HepG2 (cell line): ENCODE results near the gene MFAP1. TPM values are rescaled to one million over a fixed set of nuclear protein-coding genes. Genes with fewer than 3 reads are reported as not detected.

Experiments used
- ATAC-seq: fragments of 200-7000 bp; cut with Tn5 transposase; 3 replicates; pipeline ENCODE4 v1.9.1; 2020; ENCODE audit warnings: mild to moderate bottlenecking, moderate library complexity
- BruUV-seq: library from RNA; stranded (reverse); fragments of 400-500 nt; replicated peaks from 2 replicates; lab custom pipeline; 2021; lab: Mats Ljungman, UMichigan
- CTCF ChIA-PET: fragments of 300-600 bp; formaldehyde crosslinking; extraction: SDS; loops from one replicate; lab custom pipeline; 2021; ENCODE audit warnings: low total read pairs, inconsistent platforms, low intra/inter-chr PET ratio; lab: Yijun Ruan, JAX
- POLR2A ChIA-PET: fragments of 350-600 bp; sonication (Branson Sonifier 250); formaldehyde crosslinking; loops from one replicate; lab custom pipeline; 2020; ENCODE audit warnings: antibody characterized with exemption, inconsistent platforms; lab: Yijun Ruan, JAX
- DNase-seq: peaks from one replicate; pipeline ENCODE4 v3.0.0-alpha.2; 2015; ENCODE audit warnings: low spot score
- FAIRE-seq: peaks from 3 replicates; lab custom pipeline; 2011; peaks lifted over from hg19 to GRCh38; lab: Jason Lieb, UNC
- H2AFZ ChIP-seq: one replicate; pipeline ENCODE4 v1.6.1; 2011; ENCODE audit warnings: low read length, inconsistent platforms
- H3K27ac ChIP-seq: fragments of 300-600 bp; 3 replicates; pipeline ENCODE4 v1.8.0; 2011; ENCODE audit warnings: mixed run types, mild to moderate bottlenecking, mixed read lengths, low read length, inconsistent platforms; ENCODE audit not compliant: insufficient read depth; ENCODE audit errors: extremely low read length
- H3K27me3 ChIP-seq, 2 experiments: fragments of 200-600 bp in 1 of 2; 2 replicates in 1 of 2; 3 replicates in 1 of 2; pipeline versions ENCODE4 v1.6.0 to v1.8.0; 2011; ENCODE audit warnings: low read length in 2 of 2, mild to moderate bottlenecking in 2 of 2, moderate library complexity in 2 of 2, inconsistent platforms in 1 of 2; ENCODE audit not compliant: insufficient read depth in 2 of 2, control insufficient read depth in 1 of 2
- H3K36me3 ChIP-seq, 2 experiments: fragments of 200-600 bp in 1 of 2; replicated peaks in 1 of 2; 2 replicates in 1 of 2; 3 replicates in 1 of 2; pipeline versions ENCODE4 v1.5.1 to v1.8.0; 2011; ENCODE audit warnings: low read length in 2 of 2, inconsistent platforms in 1 of 2; ENCODE audit not compliant: insufficient read depth in 2 of 2, control insufficient read depth in 1 of 2
- H3K4me1 ChIP-seq: 2 replicates; pipeline ENCODE4 v1.5.1; 2012; ENCODE audit warnings: low read length, inconsistent platforms; ENCODE audit not compliant: insufficient read depth
- H3K4me2 ChIP-seq: 2 replicates; pipeline ENCODE4 v1.6.0; 2011; ENCODE audit warnings: low read depth, low read length, inconsistent platforms
- H3K4me3 ChIP-seq, 3 experiments: fragments of 200-600 bp in 1 of 3; sonication (generic), shearing (Covaris generic) in 1 of 3; replicated peaks in 1 of 3; 2 replicates each; pipeline ENCODE4 v1.5.1; 2011 to 2016; ENCODE audit warnings: low read length in 3 of 3, inconsistent platforms in 2 of 3, low read depth in 2 of 3, mild to moderate bottlenecking in 2 of 3, control low read depth in 1 of 3, mixed read lengths in 1 of 3; ENCODE audit not compliant: insufficient read depth in 1 of 3
- H3K79me2 ChIP-seq: one replicate; pipeline ENCODE4 v1.6.1; 2011; ENCODE audit warnings: low read length, inconsistent platforms; ENCODE audit not compliant: insufficient read depth
- H3K9ac ChIP-seq: 2 replicates; pipeline ENCODE4 v1.6.0; 2011; ENCODE audit warnings: mild to moderate bottlenecking, low read depth, low read length, inconsistent platforms; ENCODE audit not compliant: insufficient read depth
- H3K9me3 ChIP-seq: 2 replicates; pipeline ENCODE4 v1.5.1; 2012; ENCODE audit warnings: mild to moderate bottlenecking, low read length
- H4K20me1 ChIP-seq: 2 replicates; pipeline ENCODE4 v1.6.0; 2011; ENCODE audit warnings: inconsistent platforms, mild to moderate bottlenecking, low read length, moderate library complexity; ENCODE audit not compliant: insufficient read depth
- KAT7 ChIP-seq: IDR thresholded peaks from 2 replicates; pipeline ENCODE4 v1.6.1; 2018; ENCODE audit warnings: borderline replicate concordance, missing compliant biosample characterization
- MEIS2 ChIP-seq: sonication (generic); formaldehyde crosslinking; IDR thresholded peaks from 2 replicates; pipeline ENCODE4 v1.9.0; 2021; ENCODE audit warnings: mild to moderate bottlenecking, missing genetic modification reagents
- PLRG1 ChIP-seq: fragments of 450-650 bp; conservative IDR thresholded peaks from 2 replicates; pipeline ENCODE4 v1.6.1; 2016
- PRPF4 ChIP-seq: fragments of 200-400 bp; formaldehyde crosslinking; IDR thresholded peaks from 2 replicates; pipeline ENCODE4 v1.6.1; 2016; ENCODE audit warnings: low read length, low read depth; ENCODE audit not compliant: poor library complexity, severe bottlenecking
- SRSF4 ChIP-seq: fragments of 200-400 bp; formaldehyde crosslinking; IDR thresholded peaks from one replicate; pipeline ENCODE4 v1.6.1; 2018; ENCODE audit warnings: mild to moderate bottlenecking, low read depth, low read length, moderate library complexity; ENCODE audit not compliant: poor library complexity, severe bottlenecking
- TAF15 ChIP-seq: fragments of 200-400 bp; formaldehyde crosslinking; IDR thresholded peaks from one replicate; pipeline ENCODE4 v1.6.1; 2018; ENCODE audit warnings: mild to moderate bottlenecking, low read depth, low read length; ENCODE audit not compliant: poor library complexity, severe bottlenecking
- TEAD2 ChIP-seq: sonication (generic); formaldehyde crosslinking; IDR thresholded peaks from 2 replicates; pipeline ENCODE4 v1.9.0; 2021; ENCODE audit warnings: missing genetic modification reagents
- TOPORS ChIP-seq: sonication (generic); formaldehyde crosslinking; IDR thresholded peaks from 2 replicates; pipeline ENCODE4 v1.8.0; 2023; ENCODE audit warnings: mild to moderate bottlenecking, missing genetic modification reagents
- ZBTB7B ChIP-seq: sonication (generic); formaldehyde crosslinking; IDR thresholded peaks from 2 replicates; pipeline ENCODE4 v1.4.0; 2020; ENCODE audit warnings: missing genetic modification reagents
- ZNF367 ChIP-seq: sonication (generic); formaldehyde crosslinking; IDR thresholded peaks from 2 replicates; pipeline ENCODE4 v1.4.0; 2020; ENCODE audit warnings: missing genetic modification reagents, borderline replicate concordance
- ZNF549 ChIP-seq: sonication (generic); formaldehyde crosslinking; IDR thresholded peaks from 2 replicates; pipeline ENCODE4 v1.5.0; 2020; ENCODE audit warnings: missing genetic modification reagents
- ZNF703 ChIP-seq: sonication (generic); formaldehyde crosslinking; IDR thresholded peaks from 2 replicates; pipeline ENCODE4 v1.5.1; 2020; ENCODE audit warnings: missing genetic modification reagents, mild to moderate bottlenecking, moderate library complexity, borderline replicate concordance
- ZNF782 ChIP-seq: sonication (generic); formaldehyde crosslinking; IDR thresholded peaks from 2 replicates; pipeline ENCODE4 v1.4.0; 2020; ENCODE audit warnings: missing genetic modification reagents, mild to moderate bottlenecking, borderline replicate concordance
- WGBS: methylation state at CpG from one replicate; pipeline ENCODE4 v1.1.6; 2017; ENCODE audit warnings: low lambda C conversion rate; 5-methylcytosine and 5-hydroxymethylcytosine counted together
- in situ Hi-C: cut with HindIII; loops from 2 replicates; pipeline ENCODE4 v1.10.0; 2017; ENCODE audit warnings: low pct_unique_long_range_greater_than_20kb; ENCODE audit not compliant: extremely low pct_ligation_motif_present
- intact Hi-C: fragments of 100-400 bp; cut with micrococcal nuclease; formaldehyde crosslinking; loops from one replicate; pipeline ENCODE4 v1.10.0; 2022; ENCODE audit not compliant: unreplicated experiment
- polyA plus RNA-seq, 8 experiments: library from polyadenylated mRNA; depleted of rRNA in 3 of 8; stranded (reverse) in 7 of 8; unstranded in 1 of 8; fragments of >200 nt; fragmentation: Illumina TruSeq in 4 of 8; extraction: Trizol in 4 of 8; gene quantifications; 2 replicates each; pipeline versions ENCODE4 v1.2.1 to v1.2.3, GENCODE V29; 2011 to 2016; ENCODE audit warnings: low read depth in 4 of 8, missing spikeins in 1 of 8, mixed read lengths in 1 of 8; ENCODE audit not compliant: insufficient read depth in 1 of 8
- total RNA-seq, 5 experiments: library from RNA; depleted of rRNA; stranded (reverse); fragments of >200 nt; fragmentation: Illumina TruSeq; extraction: Trizol; gene quantifications; 2 replicates each; pipeline ENCODE4 v1.2.3, GENCODE V29; 2016; ENCODE audit warnings: low read depth in 1 of 5
- TF ChIP-seq, protein P1 (sequence below): IDR thresholded peaks from 2 replicates; pipeline ENCODE4 v1.6.1; 2016; ENCODE audit warnings: low read depth, control low read depth
- TF ChIP-seq, protein P2 (sequence below): sonication (generic); formaldehyde crosslinking; IDR thresholded peaks from 2 replicates; pipeline ENCODE4 v1.4.0; 2020; ENCODE audit warnings: missing genetic modification reagents
- TF ChIP-seq, protein P3 (sequence below): sonication (generic); formaldehyde crosslinking; IDR thresholded peaks from 2 replicates; pipeline ENCODE4 v1.4.0; 2020; ENCODE audit warnings: missing genetic modification reagents

Gene MFAP1
- total and polyA plus RNA-seq, 2 of the 13 experiments (the other 11 are each of a cell fraction or from before 2014, with no cell fraction given), result 11.8 to 39.5 TPM

DNA sequence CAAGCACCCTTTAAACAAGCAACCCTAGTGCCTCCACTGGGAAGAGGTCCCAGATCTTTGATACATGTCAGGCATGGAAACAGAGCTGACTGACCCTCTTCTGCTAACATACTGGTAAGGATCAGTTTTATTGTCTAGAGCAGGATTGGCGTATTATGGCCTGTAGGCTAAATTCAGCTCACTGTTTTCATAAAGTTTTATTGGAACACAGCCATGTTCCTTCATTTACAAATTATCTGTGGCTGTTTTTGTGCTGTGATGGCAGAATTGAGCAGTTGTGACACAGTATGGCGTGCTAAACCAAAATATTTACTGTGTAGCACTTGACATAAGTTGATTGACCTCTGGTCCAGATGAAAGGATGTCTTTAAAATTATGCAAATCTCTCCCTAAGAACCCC is 47.3 kb upstream of the MFAP1 start:
- no peak for FAIRE-seq
- CTCF ChIA-PET, result interaction anchor here (1.7 kb wide), 1 partner anchor 194 kb away, joined by 10 read pairs; no protein-coding TSS in a partner anchor
- no peak overlapping the region for H3K9ac ChIP-seq
- ATAC-seq, result no peak
- no peak for DNase-seq
- H3K27me3 ChIP-seq, result no peaks in the 10 kb centered on the region
- POLR2A ChIA-PET, result no interaction called here
- H4K20me1 ChIP-seq, result no peaks in the 10 kb centered on the region
- H3K79me2 ChIP-seq, result no peaks in the 10 kb centered on the region
- intact Hi-C loops (no loop called here), in situ Hi-C loops (no loop called here)
- no peaks in the 10 kb centered on the region; a peak in 1 of 5 replicates for H3K36me3 ChIP-seq
- no peak overlapping the region for H3K4me2 ChIP-seq
- H2AFZ ChIP-seq, result no peak overlapping the region
- H3K27ac ChIP-seq, result no peak overlapping the region
- 54% methylated on average over 2 of the region's 2 CpGs for WGBS
- no peaks in the 10 kb centered on the region for H3K9me3 ChIP-seq
- H3K4me1 ChIP-seq, result no peaks in the 10 kb centered on the region
- H3K4me3 ChIP-seq, result no peak overlapping the region
- no TSS peak for BruUV-seq
- TF ChIP-seq, protein P1, sequence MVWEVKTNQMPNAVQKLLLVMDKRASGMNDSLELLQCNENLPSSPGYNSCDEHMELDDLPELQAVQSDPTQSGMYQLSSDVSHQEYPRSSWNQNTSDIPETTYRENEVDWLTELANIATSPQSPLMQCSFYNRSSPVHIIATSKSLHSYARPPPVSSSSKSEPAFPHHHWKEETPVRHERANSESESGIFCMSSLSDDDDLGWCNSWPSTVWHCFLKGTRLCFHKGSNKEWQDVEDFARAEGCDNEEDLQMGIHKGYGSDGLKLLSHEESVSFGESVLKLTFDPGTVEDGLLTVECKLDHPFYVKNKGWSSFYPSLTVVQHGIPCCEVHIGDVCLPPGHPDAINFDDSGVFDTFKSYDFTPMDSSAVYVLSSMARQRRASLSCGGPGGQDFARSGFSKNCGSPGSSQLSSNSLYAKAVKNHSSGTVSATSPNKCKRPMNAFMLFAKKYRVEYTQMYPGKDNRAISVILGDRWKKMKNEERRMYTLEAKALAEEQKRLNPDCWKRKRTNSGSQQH (CRISPR knock-in tag), result no peak
- TF ChIP-seq ZNF549 (CRISPR knock-in tag) (no peak), PRPF4 (no peak), KAT7 (CRISPR knock-in tag) (no peak), SRSF4 (no peak), TOPORS (CRISPR knock-in tag) (no peak), TEAD2 (CRISPR knock-in tag) (no peak), ZNF782 (no peak), ZBTB7B (CRISPR knock-in tag) (no peak), PLRG1 (no peak), MEIS2 (CRISPR knock-in tag) (no peak), ZNF703 (CRISPR knock-in tag) (no peak), TAF15 (no peak), ZNF367 (CRISPR knock-in tag) (no peak)
- TF ChIP-seq, protein P2, sequence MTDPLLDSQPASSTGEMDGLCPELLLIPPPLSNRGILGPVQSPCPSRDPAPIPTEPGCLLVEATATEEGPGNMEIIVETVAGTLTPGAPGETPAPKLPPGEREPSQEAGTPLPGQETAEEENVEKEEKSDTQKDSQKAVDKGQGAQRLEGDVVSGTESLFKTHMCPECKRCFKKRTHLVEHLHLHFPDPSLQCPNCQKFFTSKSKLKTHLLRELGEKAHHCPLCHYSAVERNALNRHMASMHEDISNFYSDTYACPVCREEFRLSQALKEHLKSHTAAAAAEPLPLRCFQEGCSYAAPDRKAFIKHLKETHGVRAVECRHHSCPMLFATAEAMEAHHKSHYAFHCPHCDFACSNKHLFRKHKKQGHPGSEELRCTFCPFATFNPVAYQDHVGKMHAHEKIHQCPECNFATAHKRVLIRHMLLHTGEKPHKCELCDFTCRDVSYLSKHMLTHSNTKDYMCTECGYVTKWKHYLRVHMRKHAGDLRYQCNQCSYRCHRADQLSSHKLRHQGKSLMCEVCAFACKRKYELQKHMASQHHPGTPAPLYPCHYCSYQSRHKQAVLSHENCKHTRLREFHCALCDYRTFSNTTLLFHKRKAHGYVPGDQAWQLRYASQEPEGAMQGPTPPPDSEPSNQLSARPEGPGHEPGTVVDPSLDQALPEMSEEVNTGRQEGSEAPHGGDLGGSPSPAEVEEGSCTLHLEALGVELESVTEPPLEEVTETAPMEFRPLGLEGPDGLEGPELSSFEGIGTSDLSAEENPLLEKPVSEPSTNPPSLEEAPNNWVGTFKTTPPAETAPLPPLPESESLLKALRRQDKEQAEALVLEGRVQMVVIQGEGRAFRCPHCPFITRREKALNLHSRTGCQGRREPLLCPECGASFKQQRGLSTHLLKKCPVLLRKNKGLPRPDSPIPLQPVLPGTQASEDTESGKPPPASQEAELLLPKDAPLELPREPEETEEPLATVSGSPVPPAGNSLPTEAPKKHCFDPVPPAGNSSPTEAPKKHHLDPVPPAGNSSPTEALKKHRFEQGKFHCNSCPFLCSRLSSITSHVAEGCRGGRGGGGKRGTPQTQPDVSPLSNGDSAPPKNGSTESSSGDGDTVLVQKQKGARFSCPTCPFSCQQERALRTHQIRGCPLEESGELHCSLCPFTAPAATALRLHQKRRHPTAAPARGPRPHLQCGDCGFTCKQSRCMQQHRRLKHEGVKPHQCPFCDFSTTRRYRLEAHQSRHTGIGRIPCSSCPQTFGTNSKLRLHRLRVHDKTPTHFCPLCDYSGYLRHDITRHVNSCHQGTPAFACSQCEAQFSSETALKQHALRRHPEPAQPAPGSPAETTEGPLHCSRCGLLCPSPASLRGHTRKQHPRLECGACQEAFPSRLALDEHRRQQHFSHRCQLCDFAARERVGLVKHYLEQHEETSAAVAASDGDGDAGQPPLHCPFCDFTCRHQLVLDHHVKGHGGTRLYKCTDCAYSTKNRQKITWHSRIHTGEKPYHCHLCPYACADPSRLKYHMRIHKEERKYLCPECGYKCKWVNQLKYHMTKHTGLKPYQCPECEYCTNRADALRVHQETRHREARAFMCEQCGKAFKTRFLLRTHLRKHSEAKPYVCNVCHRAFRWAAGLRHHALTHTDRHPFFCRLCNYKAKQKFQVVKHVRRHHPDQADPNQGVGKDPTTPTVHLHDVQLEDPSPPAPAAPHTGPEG, result no peak
- TF ChIP-seq, protein P3, sequence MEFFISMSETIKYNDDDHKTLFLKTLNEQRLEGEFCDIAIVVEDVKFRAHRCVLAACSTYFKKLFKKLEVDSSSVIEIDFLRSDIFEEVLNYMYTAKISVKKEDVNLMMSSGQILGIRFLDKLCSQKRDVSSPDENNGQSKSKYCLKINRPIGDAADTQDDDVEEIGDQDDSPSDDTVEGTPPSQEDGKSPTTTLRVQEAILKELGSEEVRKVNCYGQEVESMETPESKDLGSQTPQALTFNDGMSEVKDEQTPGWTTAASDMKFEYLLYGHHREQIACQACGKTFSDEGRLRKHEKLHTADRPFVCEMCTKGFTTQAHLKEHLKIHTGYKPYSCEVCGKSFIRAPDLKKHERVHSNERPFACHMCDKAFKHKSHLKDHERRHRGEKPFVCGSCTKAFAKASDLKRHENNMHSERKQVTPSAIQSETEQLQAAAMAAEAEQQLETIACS (CRISPR knock-in tag), result no peak
